H9 (cell line): ENCODE results near the gene ABCC11. TPM values are rescaled to one million over a fixed set of nuclear protein-coding genes. Genes with fewer than 3 reads are reported as not detected.

Experiments
- DNase-seq: peaks from one replicate; pipeline ENCODE4 v3.0.0-alpha.2; 2017
- H2AFZ ChIP-seq: one replicate; pipeline ENCODE4 v1.6.1; 2013; ENCODE audit warnings: mild to moderate bottlenecking, low read length, control low read depth, moderate library complexity
- H2AK5ac ChIP-seq: 2 replicates; pipeline ENCODE4 v1.6.1; 2013; ENCODE audit warnings: low read length, control low read depth, mixed read lengths; ENCODE audit not compliant: insufficient read length
- H2BK120ac ChIP-seq: one replicate; pipeline ENCODE4 v1.6.1; 2013; ENCODE audit warnings: low read depth, mild to moderate bottlenecking, low read length, control low read depth, inconsistent platforms; ENCODE audit not compliant: poor library complexity, severe bottlenecking
- H2BK12ac ChIP-seq: 2 replicates; pipeline ENCODE4 v1.6.1; 2013; ENCODE audit warnings: low read length, control low read depth, mixed read lengths, low read depth; ENCODE audit not compliant: insufficient read length
- H2BK15ac ChIP-seq: 2 replicates; pipeline ENCODE4 v1.6.1; 2013; ENCODE audit warnings: low read depth, low read length, control low read depth
- H2BK20ac ChIP-seq: one replicate; pipeline ENCODE4 v1.6.1; 2013; ENCODE audit warnings: low read depth, mild to moderate bottlenecking, low read length, control low read depth, inconsistent platforms; ENCODE audit not compliant: poor library complexity, severe bottlenecking
- H2BK5ac ChIP-seq: 2 replicates; pipeline ENCODE4 v1.6.1; 2013; ENCODE audit warnings: low read length, control low read depth, mixed read lengths; ENCODE audit not compliant: insufficient read length
- H3K14ac ChIP-seq: 2 replicates; pipeline ENCODE4 v1.6.1; 2013; ENCODE audit warnings: low read length, control low read depth; ENCODE audit not compliant: insufficient read depth
- H3K18ac ChIP-seq: 2 replicates; pipeline ENCODE4 v1.6.1; 2013; ENCODE audit warnings: low read depth, mild to moderate bottlenecking, mixed read lengths, low read length, control low read depth; ENCODE audit not compliant: insufficient read length
- H3K23ac ChIP-seq: 2 replicates; pipeline ENCODE4 v1.6.1; 2013; ENCODE audit warnings: low read length, control low read depth, mixed read lengths, low read depth; ENCODE audit not compliant: insufficient read length
- H3K23me2 ChIP-seq: 2 replicates; pipeline ENCODE4 v1.6.1; 2013; ENCODE audit warnings: low read depth, mild to moderate bottlenecking, mixed read lengths, low read length, control low read depth; ENCODE audit not compliant: insufficient read length, poor library complexity, severe bottlenecking
- H3K27ac ChIP-seq: 2 replicates; pipeline ENCODE4 v1.5.1; 2013; ENCODE audit warnings: low read length, control low read depth, mixed read lengths, low read depth; ENCODE audit not compliant: insufficient read length
- H3K27me3 ChIP-seq: 2 replicates; pipeline ENCODE4 v1.6.1; 2013; ENCODE audit warnings: low read length, control low read depth, inconsistent platforms; ENCODE audit not compliant: insufficient read depth
- H3K4ac ChIP-seq: 2 replicates; pipeline ENCODE4 v1.6.1; 2013; ENCODE audit warnings: low read depth, mild to moderate bottlenecking, control low read depth, inconsistent platforms, low read length, moderate library complexity
- H3K4me1 ChIP-seq: 2 replicates; pipeline ENCODE4 v1.6.1; 2013; ENCODE audit warnings: low read length, control low read depth, inconsistent platforms; ENCODE audit not compliant: insufficient read depth
- H3K4me2 ChIP-seq: 2 replicates; pipeline ENCODE4 v1.6.1; 2013; ENCODE audit warnings: low read length, control low read depth, mixed read lengths; ENCODE audit not compliant: insufficient read length, insufficient read depth
- H3K56ac ChIP-seq: 2 replicates; pipeline ENCODE4 v1.6.1; 2013; ENCODE audit warnings: low read depth, mild to moderate bottlenecking, mixed read lengths, low read length, control low read depth; ENCODE audit not compliant: insufficient read length
- H3K79me1 ChIP-seq: 2 replicates; pipeline ENCODE4 v1.6.1; 2013; ENCODE audit warnings: low read depth, mild to moderate bottlenecking, moderate library complexity, low read length, control low read depth, inconsistent platforms; ENCODE audit not compliant: insufficient read depth, poor library complexity, severe bottlenecking
- H3K79me2 ChIP-seq: 2 replicates; pipeline ENCODE4 v1.6.1; 2013; ENCODE audit warnings: low read length, control low read depth, inconsistent platforms; ENCODE audit not compliant: insufficient read depth
- H3K9ac ChIP-seq: 2 replicates; pipeline ENCODE4 v1.6.1; 2013; ENCODE audit warnings: low read length, control low read depth, mixed read lengths; ENCODE audit not compliant: insufficient read length; ENCODE audit errors: extremely low read depth
- H3K9me3 ChIP-seq: one replicate; pipeline ENCODE4 v1.6.1; 2013; ENCODE audit warnings: low read depth, low read length, inconsistent platforms; ENCODE audit not compliant: control insufficient read depth
- H3T11ph ChIP-seq: one replicate; pipeline ENCODE4 v1.6.1; 2013; ENCODE audit warnings: mild to moderate bottlenecking, low read length, control low read depth, inconsistent platforms
- H4K20me1 ChIP-seq: one replicate; pipeline ENCODE4 v1.6.1; 2013; ENCODE audit not compliant: control insufficient read depth, insufficient read length, insufficient read depth
- H4K5ac ChIP-seq: 2 replicates; pipeline ENCODE4 v1.6.1; 2013; ENCODE audit warnings: low read depth, mild to moderate bottlenecking, mixed read lengths, low read length, control low read depth; ENCODE audit not compliant: insufficient read length
- H4K8ac ChIP-seq: replicated peaks from 2 replicates; pipeline ENCODE4 v1.6.1; 2013; ENCODE audit warnings: low read length, control low read depth, mixed read lengths, low read depth; ENCODE audit not compliant: insufficient read length
- H4K91ac ChIP-seq: 2 replicates; pipeline ENCODE4 v1.6.1; 2013; ENCODE audit warnings: low read depth, mild to moderate bottlenecking, moderate library complexity, mixed read lengths, low read length, control low read depth; ENCODE audit not compliant: insufficient read length
- H3K27ac Mint-ChIP-seq, 3 experiments: 2 replicates in 2 of 3; 3 replicates in 1 of 3; pipeline ENCODE4 v1.8.0; 2020 to 2021; ENCODE audit warnings: mixed read lengths in 3 of 3, mild to moderate bottlenecking in 1 of 3, moderate library complexity in 1 of 3
- H3K27me3 Mint-ChIP-seq: 2 replicates; pipeline ENCODE4 v1.8.0; 2021; ENCODE audit warnings: low read depth, mild to moderate bottlenecking, moderate library complexity, mixed read lengths
- H3K36me3 Mint-ChIP-seq, 3 experiments: 2 replicates in 2 of 3; 3 replicates in 1 of 3; pipeline ENCODE4 v1.8.0; 2020 to 2021; ENCODE audit warnings: low read depth in 3 of 3, mixed read lengths in 3 of 3; ENCODE audit not compliant: insufficient read depth in 1 of 3
- H3K4me1 Mint-ChIP-seq, 2 experiments: 2 replicates each; pipeline ENCODE4 v1.8.0; 2020; ENCODE audit warnings: mixed read lengths in 2 of 2
- H3K4me3 Mint-ChIP-seq, 2 experiments: 2 replicates in 1 of 2; 3 replicates in 1 of 2; pipeline ENCODE4 v1.8.0; 2020 to 2021; ENCODE audit warnings: mild to moderate bottlenecking in 2 of 2, mixed read lengths in 2 of 2, moderate library complexity in 1 of 2
- H3K9me3 Mint-ChIP-seq, 2 experiments: 2 replicates in 1 of 2; 3 replicates in 1 of 2; pipeline ENCODE4 v1.8.0; 2020; ENCODE audit warnings: mild to moderate bottlenecking in 2 of 2, mixed read lengths in 2 of 2, moderate library complexity in 1 of 2
- CTCF ChIP-seq: fragments of 200-600 bp; sonication (generic); conservative IDR thresholded peaks from 3 replicates; pipeline ENCODE4 v1.8.0; 2021; ENCODE audit warnings: antibody characterized with exemption, mild to moderate bottlenecking
- WGBS: extraction: QIAGEN DNeasy Blood & Tissue Kit; methylation state at CpG from one replicate; pipeline ENCODE4 v1.1.7; 2013; ENCODE audit warnings: missing lambda C conversion rate, low lambda C conversion rate, mixed read lengths; ENCODE audit not compliant: insufficient read length; ENCODE audit errors: extremely low coverage; 5-methylcytosine and 5-hydroxymethylcytosine counted together
- total RNA-seq: library from RNA; stranded (reverse); gene quantifications from 2 replicates; pipeline ENCODE4 v1.2.1, GENCODE V29; 2021

ABCC11 gene
- total RNA-seq, 1 experiment from 2014 or later: 0.33 TPM

- no peak overlapping the region for H3K9ac ChIP-seq
- no peaks in the 10 kb centered on the region for H3K79me2 ChIP-seq
- no peak for TF ChIP-seq CTCF
- H3K56ac ChIP-seq: no peak overlapping the region
- H3K4ac ChIP-seq: no peak overlapping the region
- no peak overlapping the region for H2BK120ac ChIP-seq
- H4K8ac ChIP-seq: no peak overlapping the region
- no peaks in the 10 kb centered on the region for H4K20me1 ChIP-seq
- no peaks in the 10 kb centered on the region for H3K4me1 ChIP-seq
- H3K23me2 ChIP-seq: no peaks in the 10 kb centered on the region
- no peak overlapping the region for H3K4me2 ChIP-seq
- H4K5ac ChIP-seq: no peak overlapping the region
- H3K14ac ChIP-seq: no peak overlapping the region
- no peak overlapping the region for H3K18ac ChIP-seq
- no CpG with 5 or more reads among the region's 3 CpGs for WGBS
- no peak overlapping the region for H4K91ac ChIP-seq
- Mint-ChIP-seq H3K4me3 (no peak overlapping the region), H3K27ac (no peak overlapping the region), H3K36me3 (no peaks in the 10 kb centered on the region), H3K9me3 (no peaks in the 10 kb centered on the region; a peak in 1 of 5 replicates), H3K27me3 (no peaks in the 10 kb centered on the region; the same call in none of the 2 replicates), H3K4me1 (peaks cover 0 to 3% of the 10 kb centered on the region in 2 experiments; a peak in 1 of 4 replicates)
- no peak overlapping the region for H2BK12ac ChIP-seq
- H2BK15ac ChIP-seq: no peak overlapping the region
- H2AK5ac ChIP-seq: no peak overlapping the region
- H2BK5ac ChIP-seq: no peak overlapping the region
- no peaks in the 10 kb centered on the region for H3K27me3 ChIP-seq
- no peaks in the 10 kb centered on the region for H3K9me3 ChIP-seq
- H2AFZ ChIP-seq: no peak overlapping the region
- H3K27ac ChIP-seq: no peak overlapping the region
- no peaks in the 10 kb centered on the region for H3K79me1 ChIP-seq
- no peak overlapping the region for H3K23ac ChIP-seq
- no peak overlapping the region for H2BK20ac ChIP-seq
- no peak overlapping the region for H3T11ph ChIP-seq
- no peak for DNase-seq
These were observed 114.6 kb downstream of the ABCC11 start for GRCh38 chr16:48132696-48133095.
